Measurements from ENCODE around the gene COBLL1.
"Not testable (repeated sequence)": the region's sequence is repeated elsewhere in the genome, so short reads cannot be mapped to it uniquely, and the experiment has no call there.

The COBLL1 gene

GRCh38 chr2:164747783-164748433, 93.7 kb downstream of the COBLL1 start:
- no peak for DNase-seq

DNA sequence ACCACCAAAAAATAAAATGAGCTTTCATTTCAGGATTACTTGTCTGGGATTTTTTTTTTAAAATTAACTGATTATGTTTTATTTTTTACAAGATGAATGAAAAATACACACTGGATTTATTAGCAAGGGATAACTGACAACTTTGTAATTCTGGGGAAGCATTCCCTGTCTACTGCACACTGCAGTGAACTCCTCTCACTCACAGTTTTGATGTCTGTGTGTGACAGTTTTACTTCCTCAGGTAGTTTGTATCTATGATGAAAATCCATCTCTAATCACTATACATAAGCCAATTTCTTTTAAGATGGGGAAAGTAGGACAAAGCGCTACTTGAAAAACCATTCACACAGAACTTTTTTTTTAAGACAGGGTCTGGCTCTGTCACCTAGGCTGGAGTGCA, 94.5 kb downstream of the COBLL1 start:
- no peak for DNase-seq

DNA sequence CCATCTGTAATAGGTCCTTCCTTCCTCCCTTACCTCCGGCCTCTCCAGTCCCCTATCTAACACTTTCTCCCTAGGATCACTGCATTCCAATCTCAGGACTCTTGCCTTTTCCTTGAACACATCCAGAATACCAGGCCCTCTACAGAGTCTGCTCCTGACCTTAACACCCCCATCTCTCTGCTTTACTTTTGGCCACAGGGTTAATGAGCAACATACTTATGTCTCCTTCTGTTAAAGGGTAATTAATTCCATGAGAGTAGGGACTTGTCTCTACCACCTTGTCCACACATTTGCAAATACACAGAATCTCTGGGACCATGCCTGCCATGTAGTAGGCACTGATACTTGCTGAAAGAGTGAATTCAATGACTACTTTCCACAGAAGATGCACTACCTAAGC, 94.9 kb downstream of the COBLL1 start:
- DNase-seq = peak; percentile 57

- no peak for DNase-seq
Measured at GRCh38 chr2:164745012-164745797, 96.4 kb downstream of the COBLL1 start.

- no peak for DNase-seq
Measured at GRCh38 chr2:164742738-164743317, 98.8 kb downstream of the COBLL1 start.

DNA sequence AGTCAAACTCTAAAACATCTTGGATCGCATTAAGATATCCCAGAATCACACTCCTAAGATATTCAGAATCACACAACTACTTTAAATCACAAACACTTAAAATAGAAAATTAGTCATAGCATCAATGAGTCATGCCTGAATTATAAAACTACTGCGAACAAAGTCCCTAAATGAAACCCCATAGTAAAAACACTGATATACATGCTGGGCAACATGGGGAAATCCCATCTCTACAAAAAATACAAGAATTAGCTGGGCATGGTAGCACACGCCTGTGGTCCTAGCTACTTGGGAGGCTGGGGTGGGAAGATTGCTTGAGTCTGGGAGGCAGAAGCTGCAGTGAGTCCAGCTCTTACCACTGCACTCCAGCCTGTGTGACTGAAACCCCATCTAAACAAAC, 101.7 kb downstream of the COBLL1 start:
- DNase-seq = no peak

GRCh38 chr2:164737612-164738081, 104.0 kb downstream of the COBLL1 start:
- DNase-seq = peak; percentile 75

- DNase-seq = peak; percentile 70
Measured at GRCh38 chr2:164735309-164735919, 106.2 kb downstream of the COBLL1 start.

- DNase-seq = no peak
Measured at GRCh38 chr2:164734196-164734595, 107.4 kb downstream of the COBLL1 start.

DNA sequence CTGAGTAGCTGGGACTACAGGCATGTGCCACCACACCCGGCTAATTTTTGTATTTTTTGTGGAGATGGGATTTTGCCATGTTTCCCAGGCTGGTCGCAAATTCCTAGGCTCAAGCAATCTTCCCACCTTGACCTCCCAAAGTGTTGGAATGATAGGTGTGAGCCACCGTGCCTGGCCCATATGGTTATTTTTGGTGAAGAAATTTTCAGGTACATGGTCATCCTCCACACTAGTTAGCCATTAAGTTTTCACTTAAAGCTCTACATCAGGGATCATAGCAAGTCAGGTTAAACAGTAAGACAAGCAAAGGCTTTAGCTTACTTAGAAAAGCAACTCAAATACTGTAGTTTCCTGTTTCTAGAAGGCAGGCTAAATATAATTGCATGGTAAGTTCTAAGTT, 116.1 kb downstream of the COBLL1 start:
- no peak for DNase-seq

- DNase-seq = no peak
Measured at GRCh38 chr2:164722616-164723338, 118.8 kb downstream of the COBLL1 start.

- no peak for DNase-seq
Measured at GRCh38 chr2:164721430-164721829, 120.2 kb downstream of the COBLL1 start.

GRCh38 chr2:164719996-164720941, 121.4 kb downstream of the COBLL1 start:
- DNase-seq = peak; percentile 67

DNA sequence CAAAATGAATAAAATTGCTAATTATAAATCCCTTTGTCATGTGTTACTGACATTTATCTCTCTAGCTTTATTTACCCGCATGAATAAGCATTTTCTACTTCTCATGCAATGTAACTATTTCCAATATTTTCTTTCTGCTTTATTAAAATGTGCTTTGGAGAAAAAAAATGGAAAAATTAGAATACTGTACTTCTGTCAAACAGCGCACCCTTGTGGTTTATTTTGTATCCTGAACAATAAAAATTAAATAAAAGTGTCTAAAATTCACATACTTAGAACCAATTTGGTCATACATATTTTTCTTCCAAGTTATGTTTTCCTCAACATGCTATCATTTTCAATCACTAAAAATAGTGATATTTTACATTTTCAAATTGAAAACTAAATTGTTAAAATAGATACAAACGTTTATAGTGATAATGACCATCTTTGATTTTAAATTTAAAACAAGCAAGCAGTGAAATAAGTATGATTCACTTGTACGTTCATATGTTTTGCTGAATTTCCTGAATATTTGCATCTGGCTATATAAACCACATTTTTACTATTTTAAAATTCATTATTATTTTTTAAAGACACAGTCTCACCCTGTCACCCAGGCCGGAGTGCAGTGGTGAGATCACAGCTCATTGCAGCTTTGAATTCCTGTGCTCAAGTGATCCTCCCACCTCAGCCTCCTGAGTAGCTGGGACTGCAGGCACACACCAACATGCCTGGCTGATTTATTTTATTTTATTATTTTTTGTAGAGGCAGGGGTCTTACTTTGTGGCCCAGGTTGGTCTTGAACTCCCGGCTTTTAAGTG, 124.4 kb downstream of the COBLL1 start:
- DNase-seq = no peak

GRCh38 chr2:164714471-164714870, 127.2 kb downstream of the COBLL1 start:
- no peak for DNase-seq

DNA sequence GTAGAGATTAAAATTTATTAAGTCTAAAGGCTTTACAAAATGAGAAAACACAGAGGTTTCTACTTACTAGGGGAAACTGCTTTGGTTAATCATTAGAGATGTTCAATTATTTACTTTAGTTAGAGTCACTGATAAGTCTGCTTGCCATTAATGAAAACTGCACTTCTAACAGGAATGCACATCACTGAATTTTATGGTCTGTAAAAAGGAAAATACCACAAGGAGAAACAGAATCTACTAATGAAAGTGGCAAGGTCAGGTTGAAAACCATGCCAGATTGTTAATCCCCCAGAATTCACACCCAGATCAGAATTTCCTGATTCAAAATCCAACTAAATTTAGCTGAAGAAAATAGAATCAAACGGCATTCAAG, 129.9 kb downstream of the COBLL1 start:
- no peak for DNase-seq

GRCh38 chr2:164710837-164711765, 130.5 kb downstream of the COBLL1 start:
- no peak for DNase-seq

DNA sequence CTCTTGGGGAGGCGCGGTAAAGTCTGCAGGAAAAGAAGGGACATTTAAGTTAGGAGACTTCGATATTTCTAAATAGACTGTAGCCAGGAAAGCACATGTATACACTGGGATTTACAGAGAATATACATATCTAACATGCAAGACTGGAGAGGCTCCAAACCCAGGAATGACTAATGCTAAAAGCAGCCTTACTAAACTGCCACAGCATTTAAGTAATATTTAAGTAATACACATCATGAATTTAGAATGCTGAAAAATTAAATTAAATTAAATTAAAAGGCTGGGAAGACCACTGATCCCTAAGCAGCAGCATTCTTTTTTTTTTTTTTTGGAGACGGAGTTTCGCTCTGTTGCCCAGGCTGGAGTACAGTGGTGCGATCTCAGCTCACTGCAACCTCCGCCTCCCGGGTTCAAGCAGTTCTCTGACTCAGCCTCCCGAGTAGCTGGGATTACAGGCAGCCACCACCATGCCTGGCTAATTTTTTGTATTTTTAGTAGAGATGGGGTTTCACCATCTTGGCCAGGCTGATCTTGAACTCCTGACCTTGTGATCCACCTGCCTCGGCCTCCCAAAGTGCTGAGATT, 131.3 kb downstream of the COBLL1 start:
- DNase-seq = not testable (repeated sequence)

GRCh38 chr2:164706522-164706921, 135.1 kb downstream of the COBLL1 start:
- no peak for DNase-seq

All from islet precursor cell (in vitro differentiated cells).